Smooth muscle cell (in vitro differentiated cells): Measurements from ENCODE around the gene ING3. TPM values are rescaled to one million over a fixed set of nuclear protein-coding genes. Genes with fewer than 3 reads are reported as not detected.

Experiments
- DNase-seq: peaks from one replicate; lab custom pipeline; 2025; ENCODE audit not compliant: unreplicated experiment; lab: John Stamatoyannopoulos, UW
- H2AFZ ChIP-seq: fragments of 200-600 bp; sonication (generic); 2 replicates; pipeline ENCODE4 v1.6.0; 2016; ENCODE audit warnings: antibody characterized with exemption, low read depth, mild to moderate bottlenecking
- H3F3A ChIP-seq: fragments of 200-600 bp; sonication (generic); 2 replicates; pipeline ENCODE4 v1.6.0; 2017; ENCODE audit warnings: antibody characterized with exemption, low read depth
- H3K27ac ChIP-seq: fragments of 200-600 bp; sonication (generic); 2 replicates; pipeline ENCODE4 v1.5.1; 2016; ENCODE audit warnings: low read depth, mild to moderate bottlenecking
- H3K27me3 ChIP-seq: fragments of 200-600 bp; sonication (generic); 2 replicates; pipeline ENCODE4 v1.6.1; 2016; ENCODE audit warnings: low read depth, mild to moderate bottlenecking
- H3K36me3 ChIP-seq: fragments of 200-600 bp; sonication (generic); 2 replicates; pipeline ENCODE4 v1.5.1; 2016; ENCODE audit warnings: low read depth
- H3K4me1 ChIP-seq: fragments of 200-600 bp; sonication (generic); 2 replicates; pipeline ENCODE4 v1.5.1; 2016; ENCODE audit warnings: low read depth
- H3K4me2 ChIP-seq: fragments of 200-600 bp; sonication (generic); 2 replicates; pipeline ENCODE4 v1.6.0; 2016; ENCODE audit warnings: mild to moderate bottlenecking
- H3K4me3 ChIP-seq: fragments of 200-600 bp; sonication (generic); 2 replicates; pipeline ENCODE4 v1.5.1; 2016; ENCODE audit warnings: mild to moderate bottlenecking
- H3K79me2 ChIP-seq: fragments of 200-600 bp; sonication (generic); 2 replicates; pipeline ENCODE4 v1.6.0; 2016; ENCODE audit warnings: low read depth, mild to moderate bottlenecking
- H3K9ac ChIP-seq: fragments of 200-600 bp; sonication (generic); 2 replicates; pipeline ENCODE4 v1.6.0; 2016; ENCODE audit warnings: low read depth
- H3K9me3 ChIP-seq: fragments of 200-600 bp; sonication (generic); replicated peaks from 2 replicates; pipeline ENCODE4 v1.5.1; 2016; ENCODE audit warnings: low read depth
- H4K20me1 ChIP-seq: fragments of 200-600 bp; sonication (generic); 2 replicates; pipeline ENCODE4 v1.6.0; 2016; ENCODE audit warnings: low read depth
- WGBS: methylation state at CpG from one replicate; pipeline ENCODE4 v1.1.7; 2016; ENCODE audit warnings: low lambda C conversion rate; 5-methylcytosine and 5-hydroxymethylcytosine counted together
- polyA plus RNA-seq: library from polyadenylated mRNA; unstranded; fragments of >200 nt; fragmentation: Nextera tagmentation; extraction: Ambion mirVana; gene quantifications from 2 replicates; pipeline ENCODE4 v1.2.1, GENCODE V29; 2016
- total RNA-seq: library from RNA; depleted of rRNA; stranded (reverse); fragments of >200 nt; gene quantifications from 2 replicates; pipeline ENCODE4 v1.2.3, GENCODE V29; 2014
- TF ChIP-seq, protein P1 (sequence below): fragments of 200-600 bp; sonication (generic); IDR thresholded peaks from 2 replicates; pipeline ENCODE4 v1.5.1; 2017; ENCODE audit warnings: borderline replicate concordance, mild to moderate bottlenecking, antibody characterized with exemption; ENCODE audit not compliant: insufficient read depth, poor library complexity, severe bottlenecking

Gene ING3
- total and polyA plus RNA-seq, 2 experiments from 2014 or later = 8.4 to 11.8 TPM

- peak overlapping the region; percentile 74 for H3K4me2 ChIP-seq
Measured at GRCh38 chr7:121020989-121021969, 70.7 kb downstream of the ING3 start.

GRCh38 chr7:121023194-121023593 is 72.6 kb downstream of the ING3 start:
- peak overlapping the region; percentile 69 for H3K4me2 ChIP-seq

More at GRCh38 chr7:121020989-121021969, 70.7 kb downstream of the ING3 start:
- 80% methylated on average over 5 of the region's 5 CpGs for WGBS
- no peak for DNase-seq
- no peak overlapping the region for H3K4me3 ChIP-seq
- no peaks in the 10 kb centered on the region for H3K79me2 ChIP-seq
- no peak overlapping the region for H3K9ac ChIP-seq
- no peaks in the 10 kb centered on the region for H3K36me3 ChIP-seq
- TF ChIP-seq, protein P1, sequence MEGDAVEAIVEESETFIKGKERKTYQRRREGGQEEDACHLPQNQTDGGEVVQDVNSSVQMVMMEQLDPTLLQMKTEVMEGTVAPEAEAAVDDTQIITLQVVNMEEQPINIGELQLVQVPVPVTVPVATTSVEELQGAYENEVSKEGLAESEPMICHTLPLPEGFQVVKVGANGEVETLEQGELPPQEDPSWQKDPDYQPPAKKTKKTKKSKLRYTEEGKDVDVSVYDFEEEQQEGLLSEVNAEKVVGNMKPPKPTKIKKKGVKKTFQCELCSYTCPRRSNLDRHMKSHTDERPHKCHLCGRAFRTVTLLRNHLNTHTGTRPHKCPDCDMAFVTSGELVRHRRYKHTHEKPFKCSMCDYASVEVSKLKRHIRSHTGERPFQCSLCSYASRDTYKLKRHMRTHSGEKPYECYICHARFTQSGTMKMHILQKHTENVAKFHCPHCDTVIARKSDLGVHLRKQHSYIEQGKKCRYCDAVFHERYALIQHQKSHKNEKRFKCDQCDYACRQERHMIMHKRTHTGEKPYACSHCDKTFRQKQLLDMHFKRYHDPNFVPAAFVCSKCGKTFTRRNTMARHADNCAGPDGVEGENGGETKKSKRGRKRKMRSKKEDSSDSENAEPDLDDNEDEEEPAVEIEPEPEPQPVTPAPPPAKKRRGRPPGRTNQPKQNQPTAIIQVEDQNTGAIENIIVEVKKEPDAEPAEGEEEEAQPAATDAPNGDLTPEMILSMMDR = no peak
- no peaks in the 10 kb centered on the region for H4K20me1 ChIP-seq
- H3K27me3 ChIP-seq = no peaks in the 10 kb centered on the region
- H3F3A ChIP-seq = peaks cover 29% of the 10 kb centered on the region
- H3K9me3 ChIP-seq = no peaks in the 10 kb centered on the region
- peaks cover 22% of the 10 kb centered on the region for H3K4me1 ChIP-seq
- peak overlapping the region; percentile 82 for H3K27ac ChIP-seq
- H2AFZ ChIP-seq = no peak overlapping the region

DNA sequence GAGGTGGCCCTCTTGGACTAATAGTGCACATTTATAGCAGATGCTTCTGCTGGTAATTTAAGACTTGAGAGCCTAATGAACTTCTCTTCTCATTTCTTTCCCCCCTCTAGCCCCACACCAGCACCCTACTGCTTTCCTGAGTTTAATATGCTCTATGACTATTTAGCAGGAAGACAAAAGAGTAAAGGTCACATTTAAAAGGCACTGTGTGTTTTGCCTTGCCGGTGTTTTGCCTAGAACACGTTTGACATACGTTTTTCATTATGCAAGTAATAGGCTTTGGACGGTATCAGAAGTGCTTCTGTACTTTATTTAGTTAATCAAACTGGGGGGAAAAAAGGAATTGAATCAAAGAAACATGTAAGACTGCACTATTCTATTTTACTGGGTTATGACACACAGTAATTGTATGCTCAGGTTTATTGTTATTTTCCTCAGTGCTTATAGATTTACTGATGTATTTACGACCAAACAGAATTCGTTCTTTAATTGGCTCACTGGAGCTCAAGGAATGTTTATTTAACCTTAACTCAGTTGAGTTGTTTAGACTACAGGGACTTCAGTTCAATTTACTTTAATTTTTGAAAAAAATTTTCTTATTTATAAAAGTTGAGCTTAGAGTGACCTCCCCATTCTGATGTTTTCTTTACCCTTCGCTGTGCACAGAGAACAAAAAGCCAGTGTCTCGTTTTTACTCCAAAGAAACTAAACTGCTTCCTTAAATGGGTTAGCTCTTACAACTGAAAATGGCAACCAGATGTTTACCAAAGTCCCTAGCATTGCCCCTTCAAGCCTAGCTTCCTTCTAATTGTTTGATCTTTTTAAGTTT is 73.3 kb downstream of the ING3 start:
- no peak for DNase-seq
- H3K27ac ChIP-seq = peak overlapping the region; percentile 71

More at GRCh38 chr7:121023194-121023593, 72.6 kb downstream of the ING3 start:
- Histone ChIP-seq H3K27me3 (no peaks in the 10 kb centered on the region), H3K36me3 (no peaks in the 10 kb centered on the region), H3K9ac (no peak overlapping the region), H3K4me1 (peaks cover 25% of the 10 kb centered on the region), H2AFZ (peak overlapping the region; percentile 85), H3F3A (peaks cover 23% of the 10 kb centered on the region), H4K20me1 (no peaks in the 10 kb centered on the region), H3K27ac (peak overlapping the region; percentile 71), H3K79me2 (no peaks in the 10 kb centered on the region), H3K4me3 (no peak overlapping the region), H3K9me3 (no peaks in the 10 kb centered on the region)
- TF ChIP-seq, protein P1 = no peak
- DNase-seq = no peak

More for the DNA sequence above, 73.3 kb downstream of the ING3 start:
- H3K27me3 ChIP-seq = no peaks in the 10 kb centered on the region
- WGBS = 29% methylated on average over 8 of the region's 8 CpGs
- peak overlapping the region; percentile 69 for H3K4me2 ChIP-seq
- no peaks in the 10 kb centered on the region for H4K20me1 ChIP-seq
- H3K9me3 ChIP-seq = no peaks in the 10 kb centered on the region
- H3K4me1 ChIP-seq = peaks cover 29% of the 10 kb centered on the region
- H2AFZ ChIP-seq = peak overlapping the region; percentile 85
- peak overlapping the region; percentile 20 for H3K4me3 ChIP-seq
- H3K79me2 ChIP-seq = no peaks in the 10 kb centered on the region
- no peak overlapping the region for H3K9ac ChIP-seq
- H3K36me3 ChIP-seq = no peaks in the 10 kb centered on the region
- TF ChIP-seq, protein P1 = no peak
- H3F3A ChIP-seq = peaks cover 16% of the 10 kb centered on the region
